ENCODE data around the gene EMC10. TPM values are rescaled to one million over a fixed set of nuclear protein-coding genes. Genes with fewer than 3 reads are reported as not detected.

The EMC10 gene
- total RNA-seq, 1 experiment from 2014 or later: 109 TPM

GRCh38 chr19:50457300-50457699 lies 19.0 kb upstream of the EMC10 start:
- no peak overlapping the region for H3K14ac ChIP-seq (ENCODE audit: insufficient read depth, low read length)
- H3K27ac Mint-ChIP-seq: no peak overlapping the region
- H4K20me1 ChIP-seq (ENCODE audit: control insufficient read depth, insufficient read depth, insufficient read length): peaks cover 6% of the 10 kb centered on the region
- H3K18ac ChIP-seq (ENCODE audit: insufficient read length, low read depth, low read length): no peak overlapping the region
- H3K4me3 Mint-ChIP-seq: no peak overlapping the region
- no CpG with 5 or more reads among the region's 5 CpGs for WGBS (ENCODE audit: extremely low coverage, insufficient read length, low lambda C conversion rate)
- H3K23ac ChIP-seq (ENCODE audit: insufficient read length, low read depth, low read length): no peak overlapping the region
- H2AFZ ChIP-seq (ENCODE audit: low read length): no peak overlapping the region
- no peak overlapping the region for H3K9ac ChIP-seq (ENCODE audit: extremely low read depth, insufficient read length, low read length)
- H3K4me1 ChIP-seq (ENCODE audit: insufficient read depth, low read length): no peaks in the 10 kb centered on the region
- H3K79me1 ChIP-seq (ENCODE audit: insufficient read depth, low read depth, low read length, poor library complexity, severe bottlenecking): no peaks in the 10 kb centered on the region
- H3T11ph ChIP-seq (ENCODE audit: low read length): no peak overlapping the region
- no peak overlapping the region for H3K4me2 ChIP-seq (ENCODE audit: insufficient read depth, insufficient read length, low read length)
- H3K27me3 Mint-ChIP-seq (ENCODE audit: low read depth): peaks cover 15% of the 10 kb centered on the region
- no peaks in the 10 kb centered on the region for H3K27me3 ChIP-seq (ENCODE audit: insufficient read depth, low read length)
- no peak overlapping the region for H2BK20ac ChIP-seq (ENCODE audit: low read depth, low read length, poor library complexity, severe bottlenecking)
- H2AK5ac ChIP-seq (ENCODE audit: insufficient read length, low read length): no peak overlapping the region
- no peak overlapping the region for H4K5ac ChIP-seq (ENCODE audit: insufficient read length, low read depth, low read length)
- DNase-seq: no peak
- H3K4ac ChIP-seq (ENCODE audit: low read depth, low read length): no peak overlapping the region
- H3K9me3 Mint-ChIP-seq: no peaks in the 10 kb centered on the region; a peak in 1 of 5 replicates
- no peak overlapping the region for H4K91ac ChIP-seq (ENCODE audit: insufficient read length, low read depth, low read length)
- peaks cover 0 to 3% (median 2%) of the 10 kb centered on the region in 3 experiments; a peak in 2 of 7 replicates for H3K36me3 Mint-ChIP-seq (ENCODE audit: insufficient read depth in 1 of 3, low read depth in 3 of 3)
- H3K9me3 ChIP-seq (ENCODE audit: control insufficient read depth, low read depth, low read length): no peaks in the 10 kb centered on the region
- TF ChIP-seq, protein P1, sequence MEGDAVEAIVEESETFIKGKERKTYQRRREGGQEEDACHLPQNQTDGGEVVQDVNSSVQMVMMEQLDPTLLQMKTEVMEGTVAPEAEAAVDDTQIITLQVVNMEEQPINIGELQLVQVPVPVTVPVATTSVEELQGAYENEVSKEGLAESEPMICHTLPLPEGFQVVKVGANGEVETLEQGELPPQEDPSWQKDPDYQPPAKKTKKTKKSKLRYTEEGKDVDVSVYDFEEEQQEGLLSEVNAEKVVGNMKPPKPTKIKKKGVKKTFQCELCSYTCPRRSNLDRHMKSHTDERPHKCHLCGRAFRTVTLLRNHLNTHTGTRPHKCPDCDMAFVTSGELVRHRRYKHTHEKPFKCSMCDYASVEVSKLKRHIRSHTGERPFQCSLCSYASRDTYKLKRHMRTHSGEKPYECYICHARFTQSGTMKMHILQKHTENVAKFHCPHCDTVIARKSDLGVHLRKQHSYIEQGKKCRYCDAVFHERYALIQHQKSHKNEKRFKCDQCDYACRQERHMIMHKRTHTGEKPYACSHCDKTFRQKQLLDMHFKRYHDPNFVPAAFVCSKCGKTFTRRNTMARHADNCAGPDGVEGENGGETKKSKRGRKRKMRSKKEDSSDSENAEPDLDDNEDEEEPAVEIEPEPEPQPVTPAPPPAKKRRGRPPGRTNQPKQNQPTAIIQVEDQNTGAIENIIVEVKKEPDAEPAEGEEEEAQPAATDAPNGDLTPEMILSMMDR (conservative IDR thresholded peaks at IDR 0.05): no peak
- H3K27ac ChIP-seq (ENCODE audit: insufficient read length, low read depth, low read length): no peak overlapping the region
- H3K56ac ChIP-seq (ENCODE audit: insufficient read length, low read depth, low read length): no peak overlapping the region
- H3K23me2 ChIP-seq (ENCODE audit: insufficient read length, low read depth, low read length, poor library complexity, severe bottlenecking): no peaks in the 10 kb centered on the region
- H2BK5ac ChIP-seq (ENCODE audit: insufficient read length, low read length): no peak overlapping the region
- no peak overlapping the region for H2BK15ac ChIP-seq (ENCODE audit: low read depth, low read length)
- H3K79me2 ChIP-seq (ENCODE audit: insufficient read depth, low read length): no peaks in the 10 kb centered on the region
- peaks cover 2 to 7% of the 10 kb centered on the region in 2 experiments for H3K4me1 Mint-ChIP-seq
- no peak overlapping the region for H2BK12ac ChIP-seq (ENCODE audit: insufficient read length, low read depth, low read length)
- H2BK120ac ChIP-seq (ENCODE audit: low read depth, low read length, poor library complexity, severe bottlenecking): no peak overlapping the region
- no peak overlapping the region for H4K8ac ChIP-seq (replicated peaks; ENCODE audit: insufficient read length, low read depth, low read length)
